ENCODE measurements around the gene FAM98A. TPM values are rescaled to one million over a fixed set of nuclear protein-coding genes. Genes with fewer than 3 reads are reported as not detected.

FAM98A gene
- total and polyA plus RNA-seq, 12 donors: 16.0 to 118 (median 50.5) TPM

DNA sequence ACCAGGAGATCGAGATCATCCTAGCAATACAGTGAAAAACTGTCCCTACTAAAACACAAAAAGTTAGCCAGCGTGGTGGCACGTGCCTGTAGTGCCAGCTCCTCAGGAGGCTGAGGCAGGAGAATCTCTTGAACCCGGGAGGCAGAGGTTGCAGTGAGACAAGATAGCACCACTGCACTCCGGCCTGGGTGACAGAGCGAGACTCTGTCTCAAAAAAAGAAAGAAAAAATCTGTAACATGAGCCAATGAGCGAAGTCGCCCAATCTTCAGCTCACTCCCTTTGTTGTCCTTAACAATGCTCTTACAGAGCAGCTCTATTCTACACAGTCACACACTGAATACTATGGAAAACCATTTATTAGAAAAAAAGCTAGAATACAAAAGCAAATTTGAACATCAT is 22.0 kb downstream of the FAM98A start:
- no peaks in the 10 kb centered on the region for H3K9me3 ChIP-seq (replicated peaks in 1 of 3)
- no peak for DNase-seq
- H3K36me3 ChIP-seq (replicated peaks in 1 of 2): no peaks in the 10 kb centered on the region
- intact Hi-C loops (cut with DNase I): no loop called here
- no peak for TF ChIP-seq POLR2A (IDR thresholded peaks at IDR 0.05)
- TF ChIP-seq CTCF (IDR thresholded peaks at IDR 0.05): no peak
- WGBS, 4 donors: 82 to 95% (median 92%) methylated on average over 8 of the region's 8 CpGs
- H3K4me3 ChIP-seq: no peak overlapping the region
- no peaks in the 10 kb centered on the region for H3K27me3 ChIP-seq
- no peak overlapping the region for H3K27ac ChIP-seq
- H3K4me1 ChIP-seq (replicated peaks in 1 of 2): no peaks in the 10 kb centered on the region

- no peak for DNase-seq
- Histone ChIP-seq H3K4me3 (no peak overlapping the region), H3K27me3 (no peaks in the 10 kb centered on the region), H3K9me3 (replicated peaks in 1 of 3) (no peaks in the 10 kb centered on the region), H3K36me3 (replicated peaks in 1 of 2) (no peaks in the 10 kb centered on the region), H3K27ac (no peak overlapping the region), H3K4me1 (replicated peaks in 1 of 2) (no peaks in the 10 kb centered on the region)
- intact Hi-C loops (cut with DNase I): no loop called here
- 90 to 94% (median 92%) methylated on average over 6 of the region's 6 CpGs for WGBS, 4 donors
- TF ChIP-seq POLR2A (IDR thresholded peaks at IDR 0.05) (no peak), CTCF (IDR thresholded peaks at IDR 0.05) (no peak)
These were observed 25.4 kb downstream of the FAM98A start for GRCh38 chr2:33573657-33574056.

DNA sequence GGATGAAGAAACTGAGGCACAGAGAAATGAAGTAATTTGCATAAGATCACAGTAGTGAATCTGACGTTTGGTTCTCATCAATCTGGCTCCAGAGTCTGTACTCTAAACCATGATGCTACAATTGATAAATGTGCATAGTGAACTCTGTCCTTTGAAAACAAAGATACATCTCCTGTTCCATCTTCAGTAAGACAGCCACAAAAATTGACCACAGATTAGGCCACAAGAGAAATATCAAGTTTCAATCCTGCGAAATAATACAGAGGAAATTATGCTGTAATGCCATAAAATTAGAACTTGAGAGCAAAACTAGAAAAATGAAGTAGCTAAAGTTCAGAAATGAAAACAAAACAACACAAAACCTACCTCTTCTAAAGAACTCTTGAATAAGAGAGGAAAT is 28.4 kb downstream of the FAM98A start:
- DNase-seq: no peak
- WGBS, 4 donors: 65 to 81% (median 74%) methylated on average over 2 of the region's 2 CpGs
- Histone ChIP-seq H3K4me3 (no peak overlapping the region), H3K27me3 (no peaks in the 10 kb centered on the region), H3K9me3 (replicated peaks in 1 of 3) (no peaks in the 10 kb centered on the region), H3K36me3 (replicated peaks in 1 of 2) (no peaks in the 10 kb centered on the region), H3K27ac (no peak overlapping the region), H3K4me1 (replicated peaks in 1 of 2) (no peaks in the 10 kb centered on the region)
- TF ChIP-seq POLR2A (IDR thresholded peaks at IDR 0.05): no peak
- no peak for TF ChIP-seq CTCF (IDR thresholded peaks at IDR 0.05)
- intact Hi-C loops (cut with DNase I): no loop called here

DNA sequence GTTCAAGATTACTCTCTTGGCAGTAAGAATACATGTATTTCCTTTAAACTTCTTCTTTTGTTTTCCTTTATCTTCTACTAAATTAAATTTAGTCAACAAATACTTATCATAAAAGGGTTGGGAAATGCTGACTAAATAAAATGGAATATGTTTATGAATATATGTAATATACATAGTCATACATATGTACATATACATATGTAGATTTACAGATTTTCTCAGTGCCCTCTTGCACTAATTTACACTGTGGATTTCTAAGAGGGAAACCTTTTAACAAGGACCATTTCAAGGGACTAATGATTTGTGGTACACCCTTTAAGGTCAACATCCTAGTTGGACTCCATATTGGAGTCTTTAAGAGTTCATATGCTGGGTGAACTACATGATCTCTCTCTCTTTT is 37.2 kb downstream of the FAM98A start:
- Histone ChIP-seq H3K27ac (no peak overlapping the region), H3K27me3 (no peaks in the 10 kb centered on the region), H3K4me1 (replicated peaks in 1 of 2) (no peaks in the 10 kb centered on the region), H3K36me3 (replicated peaks in 1 of 2) (no peaks in the 10 kb centered on the region), H3K9me3 (replicated peaks in 1 of 3) (no peaks in the 10 kb centered on the region), H3K4me3 (no peak overlapping the region)
- intact Hi-C loops (cut with DNase I): no loop called here
- no peak for DNase-seq
- TF ChIP-seq POLR2A (IDR thresholded peaks at IDR 0.05): no peak

DNA sequence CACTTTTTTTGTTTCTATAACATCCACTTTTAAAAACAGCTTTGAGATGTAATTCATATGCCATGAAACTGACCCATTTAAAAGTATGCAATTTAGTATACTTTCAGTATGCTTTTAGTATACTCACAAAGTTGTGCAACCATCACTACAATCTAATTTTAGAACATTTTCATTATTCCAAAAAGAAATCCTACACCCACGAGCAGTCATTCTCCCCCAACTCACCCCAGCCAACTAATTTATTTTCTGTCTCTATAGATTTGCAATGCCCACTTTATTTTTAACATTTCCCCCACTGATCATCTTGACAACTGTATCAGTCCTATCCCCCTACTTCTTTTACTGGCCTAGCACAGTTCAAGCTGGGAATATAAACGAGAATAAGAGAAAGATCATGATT is 39.1 kb downstream of the FAM98A start:
- Histone ChIP-seq H3K4me1 (replicated peaks in 1 of 2) (peaks cover 0 to 10% of the 10 kb centered on the region in 2 donors), H3K4me3 (no peak overlapping the region), H3K27me3 (no peaks in the 10 kb centered on the region), H3K27ac (no peak overlapping the region), H3K36me3 (replicated peaks in 1 of 2) (no peaks in the 10 kb centered on the region), H3K9me3 (replicated peaks in 1 of 3) (no peaks in the 10 kb centered on the region)
- no peak for DNase-seq
- 54 to 66% (median 61%) methylated on average over 2 of the region's 2 CpGs for WGBS, 4 donors
- intact Hi-C loops (cut with DNase I): no loop called here
- no peak for TF ChIP-seq CTCF (IDR thresholded peaks at IDR 0.05)
- no peak for TF ChIP-seq POLR2A (IDR thresholded peaks at IDR 0.05)

All from adrenal gland (tissue), 12 donors.